Activated CD8-positive, alpha-beta memory T cell treated with anti-CD3 and anti-CD28 coated beads, Interleukin-2, amount 50 U/mL, for 48 hours (primary cell): ENCODE data around the gene SOX6.

Source experiments
- DNase-seq: peaks from one replicate; pipeline ENCODE4 v3.0.0-alpha.2; 2020

The SOX6 gene

GRCh38 chr11:16136792-16137390, 219.5 kb downstream of the SOX6 start:
- DNase-seq = no peak

DNA sequence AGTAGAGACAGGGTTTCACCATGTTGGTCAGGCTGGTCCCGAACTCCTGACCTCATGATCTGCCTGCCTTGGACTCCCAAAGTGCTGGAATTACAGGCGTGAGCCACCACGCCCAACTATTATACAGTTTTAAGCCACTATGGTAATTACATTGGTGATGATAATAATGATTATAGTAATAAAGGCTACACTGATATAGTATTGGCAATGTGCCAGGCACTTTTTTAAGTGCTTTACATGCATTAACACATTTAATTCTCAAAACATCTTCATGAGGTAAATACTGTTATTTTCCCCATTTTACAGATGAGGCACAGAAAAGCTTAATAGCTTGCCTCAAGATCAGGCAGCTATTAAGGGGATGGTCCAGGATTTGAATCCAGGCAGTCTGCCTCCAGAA, 222.5 kb downstream of the SOX6 start:
- DNase-seq = no peak

- DNase-seq = no peak
Observed at GRCh38 chr11:16127732-16128131, 228.6 kb downstream of the SOX6 start.

- DNase-seq = no peak
Observed at GRCh38 chr11:16126362-16126761, 230.0 kb downstream of the SOX6 start.

DNA sequence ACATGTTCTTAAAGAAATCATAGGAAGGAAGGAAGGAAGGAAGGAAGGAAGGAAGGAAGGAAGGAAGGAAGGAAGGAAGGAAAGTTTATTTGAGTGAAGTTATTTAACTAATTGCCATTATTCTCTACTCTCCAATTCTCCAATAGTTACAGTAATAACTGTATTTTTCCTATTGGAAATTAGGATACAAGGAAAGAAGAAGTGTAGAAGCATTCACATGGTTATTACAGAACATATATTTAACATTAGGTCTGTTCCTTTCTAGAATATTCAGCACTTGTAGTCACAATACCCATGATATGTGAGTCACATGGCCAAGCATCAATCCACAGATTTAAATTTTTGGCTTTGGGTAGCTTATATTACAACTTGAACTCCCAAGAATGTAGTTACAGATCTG, 230.6 kb downstream of the SOX6 start:
- DNase-seq = no peak

DNA sequence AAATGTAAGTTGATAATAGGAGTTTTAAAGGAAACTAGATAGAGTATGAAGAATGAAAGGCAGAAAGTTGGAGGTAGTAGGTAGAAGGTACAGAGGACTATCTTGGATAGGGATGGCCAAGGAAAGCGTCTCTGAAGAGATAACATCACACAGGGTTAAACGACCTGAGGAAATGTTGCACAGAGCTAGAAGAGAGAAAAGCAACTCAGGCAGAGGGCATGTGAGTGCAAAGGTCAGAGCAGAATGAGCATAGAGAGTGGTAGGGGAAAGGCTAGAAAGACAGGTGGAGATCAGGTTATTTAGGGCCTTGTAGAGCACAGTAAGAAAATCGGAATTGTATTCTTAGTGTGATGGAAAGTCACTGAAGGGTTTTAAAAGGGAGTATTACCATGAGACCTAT, 232.0 kb downstream of the SOX6 start:
- no peak for DNase-seq

GRCh38 chr11:16121853-16122252, 234.5 kb downstream of the SOX6 start:
- no peak for DNase-seq

- no peak for DNase-seq
Observed at GRCh38 chr11:16120008-16120407, 236.3 kb downstream of the SOX6 start.

DNA sequence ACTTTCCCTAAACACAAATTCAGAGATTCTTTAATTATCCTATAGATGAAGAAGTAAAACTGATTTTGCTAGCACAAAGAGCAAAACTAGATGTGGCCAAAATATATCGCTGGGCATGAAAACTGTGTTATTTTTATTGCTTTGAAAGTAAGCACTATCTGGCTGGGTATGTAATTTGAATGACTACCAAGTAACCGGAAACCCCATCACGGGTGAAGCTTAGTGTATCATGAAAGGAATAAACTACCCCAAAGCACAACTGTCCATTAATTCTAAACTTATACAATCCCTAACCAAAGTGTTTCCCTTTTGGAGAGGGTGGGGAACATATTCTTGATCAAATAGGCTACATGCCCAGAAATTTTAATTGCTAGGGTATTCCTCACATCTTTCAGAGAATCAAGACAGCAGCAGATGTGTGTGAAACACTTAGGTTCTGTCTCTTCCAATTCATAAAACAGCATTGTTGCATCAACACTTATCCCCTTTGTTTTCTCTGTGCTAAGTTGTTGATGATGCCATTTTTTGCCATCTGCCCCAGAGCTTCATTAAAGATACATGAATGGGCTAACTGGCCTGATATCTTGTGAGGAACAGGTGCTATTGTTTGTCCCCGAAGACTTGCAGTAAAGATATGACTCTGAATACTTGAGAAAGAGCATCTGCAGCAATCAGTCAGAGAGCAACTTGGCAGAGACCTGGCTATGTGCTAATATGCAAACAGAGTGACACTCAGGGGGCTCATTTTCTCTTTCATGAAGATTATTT, 238.2 kb downstream of the SOX6 start:
- DNase-seq = no peak

DNA sequence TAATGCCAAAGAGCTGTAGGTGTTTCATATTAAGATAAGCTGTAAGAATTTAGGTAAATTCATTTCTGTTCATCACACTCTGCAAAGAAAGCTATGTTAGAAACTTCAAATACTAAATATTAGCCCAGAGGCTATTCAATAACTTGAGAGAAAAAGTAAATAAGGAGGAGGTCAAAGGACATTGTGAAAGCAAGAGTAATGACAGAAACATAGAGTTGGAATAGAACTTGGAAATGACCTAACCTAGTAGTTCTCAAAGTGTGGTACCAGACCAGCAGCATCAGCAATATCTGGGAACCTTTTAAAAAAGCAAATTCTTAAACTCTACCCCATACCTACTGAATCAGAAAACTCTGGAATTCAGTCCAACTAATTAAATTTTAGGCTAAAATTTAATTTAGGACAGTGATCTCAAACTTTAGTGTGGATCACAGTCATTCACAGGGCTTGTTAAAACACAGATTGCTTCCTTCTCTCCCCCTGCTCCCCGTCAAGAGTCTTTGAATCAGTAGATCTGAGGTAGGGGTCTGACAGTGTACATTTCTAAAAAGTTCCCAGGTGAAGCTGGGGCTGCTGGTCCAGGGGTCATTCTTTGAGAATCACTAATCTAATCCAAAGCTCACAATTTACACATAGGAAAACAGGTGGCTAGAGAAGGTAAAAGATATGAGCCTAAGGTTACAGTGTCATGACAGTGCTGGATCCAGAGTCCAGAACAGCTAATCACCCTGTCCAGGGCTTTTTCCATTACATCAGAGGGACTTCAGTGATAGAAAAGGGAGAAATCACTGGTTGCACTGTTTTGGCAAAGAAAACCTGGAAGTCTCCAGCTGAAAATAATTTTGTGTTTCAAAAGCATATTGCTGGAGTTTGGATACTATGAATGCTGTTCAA, 241.1 kb downstream of the SOX6 start:
- no peak for DNase-seq

DNA sequence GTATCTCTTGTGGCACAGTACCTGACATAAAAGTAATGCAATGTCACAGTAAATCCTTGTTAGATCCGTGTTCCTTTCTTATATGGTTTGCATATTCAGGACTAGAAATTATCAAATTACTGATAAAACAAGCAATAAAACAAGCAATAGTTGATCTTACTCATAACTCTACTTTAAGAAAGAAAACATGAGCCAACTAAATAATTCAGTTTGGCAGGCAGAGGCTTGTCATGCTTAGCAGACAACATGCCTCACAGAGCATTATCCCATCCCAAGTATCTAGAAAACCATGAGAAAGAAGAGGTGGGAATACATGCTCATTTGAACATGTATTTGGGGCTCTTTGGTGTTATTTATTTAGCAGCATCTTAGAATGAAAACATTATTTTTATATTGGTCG, 241.9 kb downstream of the SOX6 start:
- no peak for DNase-seq

- DNase-seq = no peak
Observed at GRCh38 chr11:16111690-16112089, 244.7 kb downstream of the SOX6 start.

DNA sequence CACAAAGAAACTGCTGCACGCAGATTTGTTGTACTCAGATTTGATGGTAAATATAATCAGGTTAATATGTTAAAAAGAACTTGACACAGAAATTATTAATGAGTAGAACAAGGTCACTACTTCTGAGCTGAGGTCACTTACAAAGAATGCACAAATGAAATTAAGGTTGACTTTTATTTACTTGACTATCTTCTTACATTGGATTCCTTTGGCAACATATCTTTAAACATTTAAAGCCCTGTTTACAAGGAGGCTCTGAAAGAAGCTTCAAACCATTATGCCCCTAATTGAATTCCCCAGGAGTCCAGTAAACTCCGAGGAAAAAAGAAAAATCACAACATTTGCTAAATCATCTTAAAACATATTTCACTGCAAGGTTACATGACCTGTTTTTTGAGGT, 245.5 kb downstream of the SOX6 start:
- DNase-seq = no peak

DNA sequence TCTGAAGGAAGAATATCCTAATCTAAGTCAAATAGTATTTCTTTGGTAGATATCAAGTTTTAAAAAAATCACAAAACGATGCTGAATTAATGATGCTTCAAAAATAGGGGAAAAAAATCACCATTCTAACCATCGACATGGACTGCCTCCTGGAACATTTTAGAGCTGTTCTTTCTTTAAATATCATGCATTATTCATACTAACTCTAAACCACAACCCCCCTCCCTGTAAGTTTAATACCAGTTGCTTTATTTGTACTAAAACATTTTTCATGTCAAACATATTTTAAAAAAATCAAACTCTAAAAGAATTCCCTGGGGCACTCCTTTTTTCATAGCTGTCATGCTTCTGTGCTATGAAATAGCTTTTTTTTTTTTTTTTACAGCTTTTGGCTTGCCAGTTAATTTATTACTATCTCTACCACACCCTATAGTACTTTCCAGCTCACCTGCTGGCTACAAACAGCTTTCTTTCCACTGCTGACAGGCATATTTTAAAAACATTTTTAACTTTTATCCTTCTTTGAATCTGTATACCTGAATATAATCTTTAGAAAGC, 256.9 kb downstream of the SOX6 start:
- DNase-seq = no peak

DNA sequence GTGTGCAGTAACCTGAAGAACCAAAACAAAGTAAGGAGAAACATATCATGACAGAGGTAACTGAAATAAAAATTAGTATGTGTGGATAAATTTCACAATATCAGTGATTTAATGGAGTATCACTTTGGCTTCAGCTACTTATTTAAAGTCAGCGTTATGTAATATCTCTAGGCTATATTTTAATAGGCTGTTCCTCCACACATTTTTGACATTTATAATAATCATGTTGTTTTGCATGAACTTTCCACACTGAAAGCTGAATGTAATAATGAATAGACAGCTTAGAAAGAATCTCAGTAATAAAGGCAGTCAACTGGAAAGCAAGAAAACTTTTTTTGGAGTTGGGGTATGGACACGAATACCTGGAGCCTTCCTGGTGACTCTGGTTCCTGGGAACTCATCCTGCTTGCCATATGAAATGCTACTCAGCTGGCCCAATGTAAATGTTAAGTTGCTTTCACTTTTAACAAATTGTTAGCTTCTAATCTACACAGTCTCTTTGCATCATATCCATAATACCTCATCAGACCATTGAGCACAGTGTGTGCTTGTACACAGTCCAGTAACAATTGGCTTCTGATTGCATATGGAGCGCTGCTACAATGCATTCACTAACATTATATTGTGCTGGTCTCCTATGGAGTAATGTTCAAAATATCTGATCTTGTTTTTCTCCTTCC, 257.7 kb downstream of the SOX6 start:
- DNase-seq = no peak

DNA sequence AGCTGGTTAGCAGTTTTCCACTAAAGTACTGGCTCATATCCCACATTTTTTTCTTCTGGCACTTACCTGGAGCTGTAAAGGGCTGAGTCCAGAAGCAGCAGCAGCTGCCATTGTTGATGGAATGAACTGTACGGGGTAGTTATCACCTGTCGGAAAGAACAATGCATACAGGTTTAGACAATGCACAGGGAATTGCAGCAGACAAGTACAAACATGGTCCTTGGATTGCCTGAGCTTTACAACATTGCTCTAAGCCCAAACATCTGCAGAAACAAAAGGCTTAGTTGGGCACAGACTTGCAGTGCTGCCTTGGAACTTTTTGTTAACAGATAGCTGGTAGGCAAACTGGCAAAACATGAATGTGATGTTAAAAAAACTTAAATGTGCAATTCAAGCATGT, 258.8 kb downstream of the SOX6 start:
- no peak for DNase-seq

GRCh38 chr11:16096336-16096735, 260.0 kb downstream of the SOX6 start:
- DNase-seq = no peak

GRCh38 chr11:16095756-16096155, 260.6 kb downstream of the SOX6 start:
- DNase-seq = no peak

DNA sequence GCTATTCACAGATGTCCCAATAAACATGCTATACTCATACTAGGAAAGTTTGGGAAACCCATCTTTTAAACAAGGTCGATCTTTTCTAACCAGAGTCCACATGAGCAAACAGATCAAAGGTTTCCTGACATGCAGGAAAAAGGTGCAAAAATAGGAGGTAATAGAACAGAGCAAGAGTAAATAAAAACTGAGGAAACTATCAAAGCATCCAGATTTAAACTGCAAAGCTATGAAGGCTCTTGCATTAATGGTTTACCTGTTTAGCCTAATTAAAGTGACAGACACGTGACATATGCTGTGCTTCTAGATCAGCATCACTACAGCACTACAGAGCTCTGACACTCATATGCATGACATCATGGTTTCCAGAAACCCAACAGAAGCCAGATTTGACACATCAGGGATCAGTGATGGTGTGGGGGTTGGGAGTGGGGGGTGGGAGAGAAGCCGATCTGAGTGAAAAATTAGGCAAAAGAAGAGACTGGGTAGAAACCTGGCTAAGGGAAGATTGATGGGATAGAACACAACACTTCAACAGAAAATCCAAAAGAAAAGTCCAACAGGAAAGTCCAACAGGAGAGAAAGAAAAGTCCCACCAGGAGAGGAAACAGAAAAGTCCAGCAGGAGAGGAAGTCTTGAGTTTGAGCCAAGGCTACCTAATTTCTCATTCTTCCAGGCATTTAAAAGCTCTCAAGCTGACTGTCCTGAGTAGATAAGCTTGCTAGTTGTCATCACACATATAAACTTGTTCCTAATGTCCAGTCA, 262.3 kb downstream of the SOX6 start:
- DNase-seq = no peak

DNA sequence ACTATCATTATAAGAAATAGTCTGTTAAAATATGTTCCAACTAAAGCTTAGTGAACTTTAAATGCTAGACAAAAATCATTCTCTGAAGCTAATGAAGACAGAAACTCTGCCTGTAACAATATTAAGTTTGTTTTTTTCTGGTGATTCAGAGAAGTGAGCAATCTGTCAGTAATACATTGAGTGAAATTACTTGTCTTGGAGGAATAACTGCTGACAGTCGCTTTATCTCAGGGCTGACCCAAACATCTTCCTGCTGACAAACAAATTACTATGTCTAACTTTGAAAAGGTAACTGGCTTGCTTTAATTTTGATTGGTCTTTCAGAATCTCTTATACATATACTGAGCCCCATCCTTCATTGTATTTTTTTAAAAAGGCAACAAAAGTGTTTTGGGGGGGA, 264.5 kb downstream of the SOX6 start:
- no peak for DNase-seq

DNA sequence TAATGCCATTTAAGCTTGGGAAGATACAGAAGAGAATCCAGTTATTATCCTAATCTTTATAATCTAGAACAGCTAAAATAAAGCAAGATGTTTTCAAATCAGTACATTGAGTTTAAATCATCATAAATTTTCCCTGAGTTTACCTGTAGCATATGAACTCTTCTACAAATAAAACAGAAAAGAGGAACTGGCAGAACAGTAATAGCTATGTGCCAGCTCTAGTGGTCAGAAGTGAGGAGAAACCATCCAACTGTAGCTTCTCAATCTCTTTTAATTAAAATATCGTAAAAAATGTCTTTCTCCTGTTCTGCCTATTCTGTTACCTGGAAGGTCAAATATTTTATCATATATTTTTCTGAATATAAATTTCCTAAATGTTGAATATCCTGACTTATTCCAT, 266.9 kb downstream of the SOX6 start:
- no peak for DNase-seq

DNA sequence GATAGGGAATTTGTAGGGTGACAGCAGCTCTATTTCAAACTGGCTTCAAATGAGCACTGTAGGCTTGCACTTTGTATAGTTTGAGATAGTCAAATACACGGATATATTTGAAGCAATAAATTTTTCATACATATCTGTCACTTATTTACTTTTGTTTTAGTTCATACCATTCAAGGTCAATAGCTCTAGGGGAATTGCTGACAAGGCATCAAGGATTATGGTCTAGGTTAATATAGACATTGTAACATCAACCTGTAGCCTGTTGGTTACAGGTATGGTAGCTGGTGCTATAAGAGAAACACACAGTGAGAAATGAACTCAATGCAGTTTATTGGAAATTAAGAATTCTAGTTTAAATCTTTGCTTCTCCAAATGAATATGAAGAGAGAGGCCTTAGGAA, 267.6 kb downstream of the SOX6 start:
- DNase-seq = no peak
